Eye (tissue), 1 donor: ENCODE measurements around the gene UBA52.
"Not testable (repeated sequence)": the region's sequence is repeated elsewhere in the genome, so short reads cannot be mapped to it uniquely, and the experiment has no call there.

Source experiments
- DNase-seq: peaks from one replicate; pipeline ENCODE4 v3.0.0-alpha.2; 2015

The UBA52 gene

GRCh38 chr19:18571564-18572344, at the start of gene UBA52:
Gene UBA52 (plus strand): TSS chr19:18571857. CDS start chr19:18573301, 1,444 bp downstream.
- peak; percentile 99 for DNase-seq

DNA sequence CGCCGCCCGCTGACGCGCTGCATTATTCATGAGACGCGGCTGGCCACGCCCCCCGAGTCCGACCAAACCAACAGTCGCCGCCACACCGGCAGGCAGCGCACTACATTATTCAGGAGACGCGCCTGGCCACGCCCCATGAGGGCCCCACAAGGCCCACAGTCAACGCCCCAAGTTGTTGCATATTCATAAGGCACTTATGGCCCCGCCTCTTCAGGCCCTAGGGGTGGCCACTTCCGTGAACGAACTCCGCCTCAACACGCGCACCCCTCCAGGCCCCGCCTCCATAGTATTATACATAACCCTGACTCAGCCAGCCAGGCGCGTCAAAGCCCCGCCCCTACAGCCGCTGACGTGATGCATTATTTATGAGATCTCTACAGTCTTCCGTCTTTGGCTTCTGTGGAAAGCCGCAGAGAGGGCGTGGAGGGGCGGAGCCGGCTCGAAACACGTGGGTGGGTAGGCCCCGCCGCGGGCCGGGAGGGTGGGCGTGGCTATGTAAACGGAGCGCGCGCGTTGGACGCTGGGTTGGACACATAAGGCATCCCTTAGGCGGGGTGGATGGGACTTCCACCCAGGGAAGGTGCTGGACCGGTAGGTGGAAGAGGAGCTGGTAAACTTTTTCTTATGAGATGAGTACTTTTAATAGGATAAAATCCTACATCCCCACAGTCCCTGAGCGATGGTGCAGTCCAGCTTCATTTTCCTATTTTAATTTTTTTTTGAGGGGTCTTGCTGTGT, 49.4 kb upstream of the UBA52 start:
- peak; percentile 100 for DNase-seq

- DNase-seq: not testable (repeated sequence)
Observed at GRCh38 chr19:18522862-18523440, 48.7 kb upstream of the UBA52 start.

DNA sequence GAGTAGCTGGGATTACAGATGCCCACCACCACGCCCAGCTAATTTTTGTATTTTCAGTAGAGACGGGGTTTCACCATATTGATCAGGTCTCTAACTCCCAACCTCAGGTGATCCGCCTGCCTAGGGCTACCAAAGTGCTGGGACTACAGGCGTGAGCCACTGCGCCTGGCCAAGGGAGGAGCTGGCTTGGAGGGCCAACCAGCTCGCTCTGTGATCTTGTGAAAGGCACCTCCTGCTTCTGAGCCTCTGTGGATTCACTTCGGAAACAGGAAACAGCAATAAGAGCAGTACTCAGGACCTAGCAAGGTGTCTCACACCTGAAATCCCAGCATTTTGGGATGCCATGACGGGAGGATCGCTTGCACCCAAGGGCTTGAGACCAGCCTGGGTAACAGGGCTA, 47.8 kb upstream of the UBA52 start:
- no peak for DNase-seq

- no peak for DNase-seq
Observed at GRCh38 chr19:18526316-18526715, 45.3 kb upstream of the UBA52 start.

- no peak for DNase-seq
Observed at GRCh38 chr19:18529782-18530181, 41.9 kb upstream of the UBA52 start.

DNA sequence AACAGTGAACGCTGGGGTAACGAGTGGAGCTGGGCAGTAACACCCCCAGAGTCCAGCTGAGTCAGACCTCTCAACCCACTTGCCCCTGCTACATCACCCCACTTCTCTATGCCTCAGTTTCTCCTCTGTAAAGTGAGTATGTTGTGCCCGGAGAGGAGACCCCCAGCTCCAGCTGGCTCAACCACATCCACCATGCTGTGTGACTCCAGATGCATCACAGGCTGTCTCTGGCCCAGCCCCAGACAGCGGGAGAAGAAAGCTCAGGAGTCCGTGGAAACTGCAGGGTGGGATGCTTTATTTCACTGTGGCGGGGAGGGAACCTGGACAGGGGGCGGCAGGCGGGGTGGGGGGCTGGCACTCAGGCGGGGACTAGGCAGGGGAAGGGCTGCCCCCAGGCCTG, 40.2 kb upstream of the UBA52 start:
- no peak for DNase-seq

- DNase-seq: no peak
Observed at GRCh38 chr19:18532168-18532890, 39.3 kb upstream of the UBA52 start.

- DNase-seq: no peak
Observed at GRCh38 chr19:18533058-18533457, 38.6 kb upstream of the UBA52 start.

GRCh38 chr19:18536475-18536874, 35.2 kb upstream of the UBA52 start:
- DNase-seq: no peak

DNA sequence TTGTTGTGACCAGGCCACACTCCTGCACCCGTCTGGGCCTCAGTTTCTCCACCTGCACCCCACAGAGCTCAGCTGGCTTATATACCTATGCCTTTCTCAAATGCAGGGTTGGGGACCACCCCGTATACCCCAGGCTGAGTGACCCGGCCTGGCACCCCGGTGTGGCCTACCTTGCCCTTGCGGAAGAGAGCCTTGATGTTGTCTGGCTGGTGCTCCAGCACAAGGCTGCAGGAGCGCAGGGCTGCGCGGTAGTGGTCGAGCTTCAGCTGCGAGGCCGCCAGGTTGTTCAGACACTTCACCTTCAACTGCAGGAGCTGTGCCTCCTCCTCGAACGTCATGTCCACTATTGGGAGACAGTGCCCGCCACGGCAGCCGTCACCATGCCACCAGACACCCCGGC, 34.2 kb upstream of the UBA52 start:
- DNase-seq: no peak

DNA sequence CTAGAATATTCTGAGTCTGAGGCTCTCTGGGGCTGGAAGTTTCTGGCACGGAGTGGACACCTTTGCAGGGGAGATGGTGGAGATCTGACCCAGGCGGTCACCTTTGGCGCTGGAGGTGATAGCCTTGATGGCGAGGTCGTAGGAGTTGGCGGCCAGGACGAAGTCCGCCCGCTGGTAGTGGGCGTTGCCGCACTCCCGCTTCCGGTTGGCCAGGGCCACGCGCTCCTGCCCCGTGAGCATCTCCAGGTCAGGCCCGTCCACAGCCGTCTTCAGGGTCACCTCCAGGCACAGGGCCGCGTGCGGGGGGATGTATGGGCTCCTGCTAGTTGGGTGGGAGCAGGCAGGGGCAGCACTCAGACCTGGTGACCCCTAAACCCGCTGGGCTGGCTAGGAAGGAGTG, 33.5 kb upstream of the UBA52 start:
- DNase-seq: no peak

- no peak for DNase-seq
Observed at GRCh38 chr19:18539372-18539771, 32.3 kb upstream of the UBA52 start.

DNA sequence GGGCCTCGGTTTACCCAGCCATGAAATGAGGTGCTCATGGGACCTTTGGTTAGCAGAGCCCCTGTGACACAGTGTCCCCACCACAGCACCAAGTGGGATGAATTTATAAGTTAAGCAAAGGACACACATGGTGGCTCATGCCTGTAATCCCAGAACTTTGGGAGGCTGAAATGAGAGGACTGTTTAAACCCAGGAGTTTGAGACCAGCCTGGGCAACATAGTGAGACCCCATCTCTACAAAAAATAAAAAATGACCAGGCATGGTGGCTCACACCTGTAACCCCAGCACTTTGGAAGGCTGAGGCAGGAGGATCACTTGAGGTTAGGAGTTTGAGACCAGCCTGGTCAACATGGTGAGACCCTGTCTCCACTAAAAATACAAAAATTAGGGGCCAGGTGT, 31.5 kb upstream of the UBA52 start:
- DNase-seq: not testable (repeated sequence)

GRCh38 chr19:18541258-18541991, 30.2 kb upstream of the UBA52 start:
- no peak for DNase-seq

DNA sequence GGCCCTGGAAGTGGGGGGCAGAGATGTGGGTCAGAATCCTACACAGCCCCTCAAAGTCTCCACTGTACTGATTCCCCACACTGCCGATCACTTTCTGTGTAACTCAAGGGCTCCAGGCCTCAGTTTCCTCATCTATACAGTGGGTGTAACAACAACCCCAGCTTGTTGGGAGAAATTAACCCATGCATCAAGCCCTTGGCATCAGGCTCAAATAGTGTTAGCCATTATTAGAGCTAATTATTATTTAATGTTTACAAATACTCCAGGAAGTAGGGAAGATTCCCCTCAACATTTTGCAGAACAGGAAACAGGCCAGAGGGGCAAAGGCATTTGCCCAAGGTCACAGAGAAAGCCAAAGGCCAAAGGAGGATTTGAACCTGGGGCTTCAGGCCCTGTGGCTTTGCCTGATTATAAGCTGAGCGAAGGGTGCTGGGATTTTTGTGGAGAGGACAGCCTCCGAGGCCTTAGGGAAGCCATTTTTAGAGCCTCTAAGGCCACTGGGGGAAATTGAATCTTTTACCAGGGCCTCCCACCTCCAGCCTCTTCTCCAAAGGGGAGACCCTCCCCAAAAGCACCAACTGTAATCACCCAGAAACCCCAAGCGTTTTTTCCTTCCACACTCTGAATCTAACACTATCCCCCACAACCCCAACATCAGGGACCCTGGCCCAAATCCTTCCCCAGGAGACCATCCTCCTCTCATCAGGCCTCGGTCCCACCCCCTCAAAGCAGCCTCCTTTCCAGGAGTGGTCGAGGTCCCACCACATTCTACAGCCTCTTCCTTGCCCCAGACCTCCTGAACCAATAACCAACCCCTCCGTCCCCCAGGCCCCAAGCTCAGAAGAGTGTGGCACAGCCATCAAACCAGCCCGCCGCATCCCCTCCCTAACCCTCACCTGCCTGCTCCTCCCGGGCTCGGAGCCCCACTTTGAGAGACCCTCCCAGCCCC, 29.4 kb upstream of the UBA52 start:
- DNase-seq: peak; percentile 35

GRCh38 chr19:18542941-18543813, 28.5 kb upstream of the UBA52 start, which contains the start of gene FKBP8:
Gene FKBP8 (minus strand): TSS chr19:18543573. CDS start chr19:18541970, 1,603 bp downstream.
- peak; percentile 96 for DNase-seq

DNA sequence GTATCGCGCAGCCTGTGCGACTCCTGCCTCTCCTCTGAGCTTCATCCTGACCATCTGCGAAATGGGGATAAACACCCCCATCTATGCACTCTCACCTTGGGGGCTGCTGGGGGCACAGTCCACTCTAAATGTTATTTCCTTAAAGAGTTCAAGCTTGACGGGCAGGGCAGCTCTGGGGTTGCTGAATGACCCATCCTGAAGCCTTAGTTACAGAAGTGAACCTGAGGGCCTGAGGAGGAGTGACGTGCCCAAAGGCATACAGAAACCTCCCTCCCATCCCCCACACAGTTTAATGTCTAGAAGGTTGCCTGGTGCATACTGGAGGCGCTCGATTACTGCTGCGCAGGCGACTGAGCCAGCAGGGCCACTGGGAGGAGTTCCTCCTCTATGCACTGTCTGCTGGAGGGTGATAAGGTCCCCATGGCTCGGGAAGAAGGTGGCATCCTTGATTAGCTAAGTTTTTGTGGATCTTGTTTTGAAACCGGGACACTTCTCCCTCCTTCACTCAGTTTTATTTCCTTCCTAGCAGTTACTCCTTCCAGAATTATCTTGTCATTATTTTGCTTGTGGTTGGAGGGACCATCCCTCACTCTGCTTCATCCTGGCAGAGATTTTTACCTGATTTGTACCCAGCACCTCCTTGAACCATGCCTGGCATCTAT, 27.7 kb upstream of the UBA52 start:
- peak; percentile 45 for DNase-seq

- no peak for DNase-seq
Observed at GRCh38 chr19:18551631-18552030, 20.0 kb upstream of the UBA52 start.
